Stimulated activated CD4-positive, alpha-beta T cell treated with anti-CD3 and anti-CD28 coated beads, Interleukin-2, amount 100 ng/mL, for 24 hours (primary cell): ENCODE data around the gene COL15A1.
A peak's percentile ranks its signal among the peaks of the same experiment; 100 is the strongest.

ENCODE experiments used
- DNase-seq, 2 donors: peaks; one replicate each; pipeline ENCODE4 v3.0.0-alpha.2; 2020

COL15A1 gene

GRCh38 chr9:98917746-98918487 is 25.8 kb upstream of the COL15A1 start:
- no peak for DNase-seq

- no peak for DNase-seq
Observed at GRCh38 chr9:98921732-98922131, 22.0 kb upstream of the COL15A1 start.

GRCh38 chr9:98922721-98923435 is 20.8 kb upstream of the COL15A1 start:
- DNase-seq = no peak

GRCh38 chr9:98923451-98924123 is 20.1 kb upstream of the COL15A1 start:
- no peak for DNase-seq

GRCh38 chr9:98924946-98925820 is 18.5 kb upstream of the COL15A1 start:
- no peak for DNase-seq

- no peak for DNase-seq
Observed at GRCh38 chr9:98925956-98926355, 17.8 kb upstream of the COL15A1 start.

- no peak for DNase-seq
Observed at GRCh38 chr9:98927724-98928123, 16.0 kb upstream of the COL15A1 start.

- no peak for DNase-seq
Observed at GRCh38 chr9:98929071-98929470, 14.6 kb upstream of the COL15A1 start.

GRCh38 chr9:98929895-98930341 is 13.8 kb upstream of the COL15A1 start:
- DNase-seq = no peak

- DNase-seq = no peak
Observed at GRCh38 chr9:98930792-98931191, 12.9 kb upstream of the COL15A1 start.

- DNase-seq = no peak
Observed at GRCh38 chr9:98931600-98932389, 11.9 kb upstream of the COL15A1 start.

GRCh38 chr9:98933185-98933584 is 10.5 kb upstream of the COL15A1 start:
- DNase-seq = no peak

GRCh38 chr9:98933890-98934289 is 9.8 kb upstream of the COL15A1 start:
- DNase-seq = no peak

GRCh38 chr9:98935071-98935505 is 8.6 kb upstream of the COL15A1 start:
- no peak for DNase-seq

GRCh38 chr9:98940276-98940675 is 3.4 kb upstream of the COL15A1 start:
- no peak for DNase-seq

GRCh38 chr9:98941946-98942523 is 1.7 kb upstream of the COL15A1 start:
- DNase-seq = no peak

GRCh38 chr9:98942906-98943681 is 613 bp upstream of the COL15A1 start:
- no peak for DNase-seq

GRCh38 chr9:98944057-98944733 is 488 bp downstream of the COL15A1 start:
- DNase-seq = peak in 1 of 2 donors; percentile 22

- no peak for DNase-seq
Observed at GRCh38 chr9:98944734-98945074, 997 bp downstream of the COL15A1 start.

GRCh38 chr9:98949565-98949964 is 5.9 kb downstream of the COL15A1 start:
- DNase-seq = no peak
